DMS 273 (cell line): ENCODE data around the gene TRMT61B.

Source experiments
- DNase-seq: peaks from one replicate; lab custom pipeline; 2025; ENCODE audit not compliant: unreplicated experiment; lab: John Stamatoyannopoulos, UW

The TRMT61B gene

DNA sequence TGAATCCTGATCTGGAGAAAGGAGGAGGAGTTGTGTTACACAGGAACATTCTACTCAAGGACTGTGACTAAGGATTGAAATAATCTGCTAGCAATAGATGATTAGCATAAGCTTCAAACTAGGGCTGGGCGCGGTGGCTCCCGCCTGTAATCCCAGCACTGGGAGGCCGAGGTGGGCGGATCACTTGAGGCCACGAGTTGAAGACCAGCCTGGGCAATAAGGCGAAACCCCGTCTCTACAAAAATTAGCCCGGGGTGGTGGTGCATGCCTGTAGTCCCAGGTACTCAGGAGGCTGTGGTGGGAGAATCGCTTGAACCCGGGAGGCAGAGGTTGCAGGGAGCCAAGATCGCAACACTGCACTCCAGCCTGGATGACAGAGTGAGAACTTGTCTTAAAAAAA lies 1.5 kb downstream of the TRMT61B start:
- DNase-seq: peak; percentile 7

DNA sequence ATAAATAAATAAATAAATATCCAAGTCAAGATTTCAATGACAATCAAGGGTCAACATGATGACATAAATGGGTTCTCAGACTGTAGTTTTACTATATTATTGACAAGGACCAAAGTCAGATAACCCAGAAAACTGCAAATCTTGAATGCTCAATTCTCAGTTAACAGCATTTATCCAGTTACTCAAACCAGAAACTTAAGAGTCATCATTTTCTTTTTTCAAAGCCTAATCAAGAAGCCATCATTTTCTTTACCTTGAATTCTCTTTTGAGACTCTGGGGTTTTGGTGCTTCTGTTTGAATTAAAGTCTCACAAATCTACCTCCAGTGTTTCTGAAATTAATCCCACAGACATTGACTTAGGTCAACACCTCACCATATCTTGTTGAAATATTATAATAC lies 14.1 kb downstream of the TRMT61B start:
- DNase-seq: no peak

DNA sequence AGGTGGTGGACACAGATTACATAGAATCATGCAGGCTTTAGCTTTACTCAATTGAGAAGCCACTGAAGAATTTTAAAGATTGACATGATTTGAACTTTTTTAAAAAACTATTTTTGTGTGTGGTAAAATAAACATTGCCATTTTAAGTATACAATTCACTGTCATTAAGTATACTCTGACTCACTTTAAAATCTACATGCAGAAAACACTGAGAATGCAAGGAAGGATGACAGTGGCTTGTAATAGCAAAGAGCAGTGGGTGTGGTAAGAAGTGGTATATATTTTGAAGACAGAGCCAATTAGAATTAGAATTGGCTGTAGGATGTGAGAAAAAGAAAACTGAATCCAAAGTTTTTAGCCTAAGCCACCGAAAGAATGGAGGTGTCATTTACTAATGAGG lies 14.9 kb downstream of the TRMT61B start:
- DNase-seq: no peak

DNA sequence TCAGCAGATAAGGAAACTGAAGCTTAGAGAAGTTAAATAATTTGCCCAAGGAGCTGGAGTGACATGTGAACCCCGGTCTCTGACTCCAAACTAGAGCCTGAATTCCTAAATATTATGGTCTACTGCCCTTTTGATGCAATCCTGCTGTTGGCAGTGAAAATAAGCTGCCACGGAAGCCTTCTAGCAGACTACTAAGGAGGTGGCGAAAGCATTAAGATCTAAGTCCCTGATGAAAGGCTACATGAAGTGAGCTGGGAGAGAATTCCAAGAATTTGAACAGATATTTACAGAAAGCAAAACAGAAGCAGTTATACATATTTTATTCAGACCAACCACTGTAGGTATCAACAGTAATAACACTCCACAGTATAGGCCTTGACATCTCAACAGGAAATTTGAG lies 28.1 kb downstream of the TRMT61B start:
- DNase-seq: no peak

DNA sequence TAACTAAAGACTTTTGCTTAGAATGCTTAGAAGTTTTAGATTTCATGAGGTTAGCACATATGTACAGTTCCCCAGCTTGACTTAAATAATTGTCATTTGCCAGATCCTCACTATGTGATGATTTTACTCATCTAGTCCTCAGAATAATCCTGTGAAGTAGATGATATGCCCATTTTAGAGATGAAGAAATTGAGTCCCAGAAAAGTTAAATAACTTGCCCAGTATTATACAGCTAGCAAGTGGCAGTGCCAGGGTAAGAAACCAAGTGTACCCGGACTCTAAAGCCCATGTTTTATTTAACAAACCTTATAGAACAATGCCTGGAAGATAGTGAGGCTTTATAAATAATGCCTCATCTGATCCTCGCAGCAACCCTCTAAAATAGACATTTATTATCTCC lies 31.1 kb downstream of the TRMT61B start:
- DNase-seq: no peak

DNA sequence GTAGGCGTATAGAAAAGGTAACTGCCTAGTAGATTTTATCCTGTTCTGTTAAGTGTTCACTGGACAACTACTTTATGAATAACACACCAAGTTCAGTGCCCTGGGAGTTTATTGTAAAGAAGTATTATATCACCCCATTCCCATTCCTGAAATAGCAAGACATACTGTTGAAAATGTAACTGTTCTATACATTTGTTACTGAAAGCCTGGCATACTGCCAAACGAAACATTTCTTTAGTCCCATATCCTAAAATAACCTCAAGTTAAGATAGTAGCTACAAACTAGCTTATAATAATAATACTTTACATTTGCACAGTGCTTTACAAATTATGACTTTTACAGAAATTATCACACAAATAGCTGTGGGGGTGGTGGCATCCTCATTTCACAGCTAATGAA lies 34.3 kb downstream of the TRMT61B start:
- peak; percentile 12 for DNase-seq

DNA sequence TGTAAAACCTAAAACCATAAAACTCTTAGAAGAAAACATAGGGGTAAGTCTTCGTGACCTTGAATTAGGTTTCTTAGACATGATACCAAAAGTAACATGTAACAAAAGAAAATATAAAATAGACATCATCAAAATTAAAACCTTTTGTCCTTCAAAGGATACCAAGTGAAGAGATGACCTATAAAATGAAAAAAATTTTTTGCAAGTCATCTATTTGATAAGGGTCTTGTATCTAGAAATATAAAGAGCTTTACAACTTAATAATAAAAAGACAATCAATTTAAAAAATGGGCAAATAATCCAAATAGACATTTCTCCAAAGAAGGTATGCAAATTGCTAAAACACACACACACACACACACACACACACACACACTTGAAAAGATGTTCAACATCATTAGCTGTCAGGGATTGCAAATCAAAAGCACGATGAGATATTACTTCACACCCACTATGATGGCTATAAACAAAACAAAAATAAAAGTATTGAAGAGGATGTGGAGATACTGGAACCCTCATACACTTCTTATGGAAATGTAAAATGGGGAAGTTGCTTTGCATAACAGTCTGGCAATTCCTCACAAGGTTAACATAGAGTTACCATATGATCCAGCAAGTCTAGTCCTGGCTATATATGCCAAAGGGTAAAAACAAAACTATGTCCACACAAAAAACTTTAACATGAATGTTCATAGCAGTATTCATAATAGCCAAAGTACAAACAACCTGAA lies 36.2 kb downstream of the TRMT61B start:
- no peak for DNase-seq

DNA sequence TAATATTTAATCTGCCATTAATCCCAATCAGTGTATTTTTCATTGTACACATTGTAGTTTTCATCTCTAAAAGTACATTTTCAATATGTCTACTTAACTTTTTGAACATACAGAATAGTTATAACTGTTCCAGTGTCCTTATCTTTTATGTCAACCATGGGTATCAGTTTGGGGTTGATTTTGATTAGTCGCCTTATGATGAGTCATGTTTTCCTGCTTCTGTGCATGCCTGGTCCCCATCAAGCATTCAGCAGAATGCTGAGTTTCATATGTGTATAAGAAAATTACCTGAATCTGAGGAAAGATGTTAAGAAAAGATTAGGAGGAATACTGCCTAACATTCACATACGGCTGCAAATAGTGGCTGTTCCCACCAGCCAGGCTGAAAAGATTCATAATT lies 41.7 kb downstream of the TRMT61B start:
- no peak for DNase-seq

DNA sequence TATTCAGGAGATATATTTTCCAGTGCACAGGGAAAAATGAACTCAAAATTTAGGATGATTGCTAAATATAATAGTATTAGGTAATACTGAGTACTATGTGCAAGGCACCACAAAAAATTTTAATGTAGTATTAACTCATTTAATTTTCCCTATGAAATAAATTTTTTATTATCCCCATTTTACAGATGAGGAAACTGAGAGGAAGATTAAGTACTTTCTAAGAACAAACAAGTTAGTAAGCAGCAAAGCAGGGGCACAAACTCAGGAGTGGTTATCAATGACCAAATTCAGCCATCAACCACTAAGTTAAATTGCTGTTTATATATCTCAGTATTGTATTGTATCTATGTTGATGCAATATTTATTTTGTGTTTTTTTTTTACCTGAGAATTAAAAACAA lies 45.2 kb downstream of the TRMT61B start:
- no peak for DNase-seq

DNA sequence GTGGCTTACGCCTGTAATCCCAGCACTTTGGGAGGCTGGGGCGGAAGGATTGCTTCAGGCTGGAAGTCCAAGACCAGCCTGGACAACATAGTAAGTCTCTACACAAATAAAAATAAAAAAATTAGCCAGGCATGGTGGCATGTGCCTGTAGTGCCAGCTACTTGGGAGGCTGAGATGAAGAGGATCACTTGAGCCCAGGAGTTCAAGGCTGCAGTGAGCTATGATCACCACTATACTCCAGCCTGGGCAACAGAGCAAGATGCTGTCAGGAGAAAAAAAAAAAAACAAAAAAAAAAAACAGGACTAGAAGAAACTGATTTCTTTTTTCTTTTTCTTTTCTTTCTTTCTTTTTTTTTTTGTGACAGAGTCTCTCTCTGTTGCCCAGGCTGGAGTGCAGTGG lies 45.9 kb downstream of the TRMT61B start:
- no peak for DNase-seq

DNA sequence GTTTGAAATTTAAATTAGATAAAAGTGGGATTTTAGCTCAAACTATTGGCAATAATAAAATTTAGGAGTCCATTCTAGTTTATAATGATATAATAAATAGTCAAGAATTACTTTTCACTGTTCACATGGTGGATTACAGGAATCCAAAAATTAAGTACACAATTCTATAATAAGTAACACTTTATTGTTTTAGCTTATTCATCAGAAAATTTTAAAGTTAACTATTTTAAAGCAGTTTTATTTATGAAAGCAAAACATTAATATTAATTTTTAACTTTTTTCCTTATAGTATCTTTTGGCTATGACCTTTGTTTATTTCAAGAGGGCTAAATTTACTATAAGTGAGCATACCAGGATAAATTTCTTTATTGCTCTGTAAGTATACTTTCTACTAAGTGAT lies 48.1 kb downstream of the TRMT61B start:
- no peak for DNase-seq

DNA sequence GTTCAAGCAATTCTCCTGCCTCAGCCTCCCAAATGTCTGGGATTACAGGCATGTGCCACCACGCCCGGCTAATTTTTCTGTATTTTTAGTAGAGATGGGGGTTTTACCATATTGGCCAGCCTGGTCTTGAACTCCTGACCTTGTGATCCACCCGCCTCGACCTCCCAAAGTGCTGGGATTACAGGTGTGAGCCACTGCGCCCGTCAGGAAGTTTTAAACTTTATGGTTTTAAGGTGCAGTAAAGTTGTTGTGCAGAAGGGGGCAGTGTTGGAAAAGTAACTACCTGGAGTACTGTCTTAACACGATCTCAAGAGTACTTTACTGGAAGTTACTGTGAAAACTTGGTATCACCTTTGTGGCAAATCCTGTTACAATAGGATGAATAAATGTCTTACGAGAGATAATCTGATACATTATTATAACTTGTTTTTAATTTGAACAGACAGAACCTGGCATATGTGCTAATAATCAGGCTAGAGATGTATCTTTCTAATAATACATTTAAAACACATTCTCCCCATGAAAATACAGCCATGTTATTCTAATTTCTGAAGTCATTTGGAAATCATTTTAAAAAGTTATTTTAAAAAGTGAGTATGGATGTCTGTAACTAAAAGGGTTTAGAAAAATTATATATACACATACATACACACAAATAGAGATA lies 48.7 kb downstream of the TRMT61B start:
- DNase-seq: peak; percentile 79

DNA sequence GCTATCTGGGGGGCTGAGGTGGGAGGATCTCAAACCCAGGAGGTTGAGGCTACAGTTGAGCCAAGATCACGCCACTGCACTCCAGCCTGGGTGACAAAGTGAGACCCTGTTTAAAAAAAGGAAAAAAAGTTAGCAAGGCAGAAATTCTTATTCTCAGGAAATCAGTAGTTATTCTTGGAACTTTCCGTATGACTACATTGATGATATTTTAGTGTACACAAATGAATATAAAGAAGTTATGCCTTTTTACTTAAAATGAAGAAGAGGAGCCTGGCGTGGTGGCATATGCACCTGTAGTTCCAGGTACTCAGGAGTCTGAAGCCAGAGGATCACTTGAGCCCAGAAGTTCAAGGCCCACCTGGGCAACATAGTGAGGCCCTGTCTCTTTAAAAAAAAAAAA lies 52.1 kb downstream of the TRMT61B start:
- no peak for DNase-seq

DNA sequence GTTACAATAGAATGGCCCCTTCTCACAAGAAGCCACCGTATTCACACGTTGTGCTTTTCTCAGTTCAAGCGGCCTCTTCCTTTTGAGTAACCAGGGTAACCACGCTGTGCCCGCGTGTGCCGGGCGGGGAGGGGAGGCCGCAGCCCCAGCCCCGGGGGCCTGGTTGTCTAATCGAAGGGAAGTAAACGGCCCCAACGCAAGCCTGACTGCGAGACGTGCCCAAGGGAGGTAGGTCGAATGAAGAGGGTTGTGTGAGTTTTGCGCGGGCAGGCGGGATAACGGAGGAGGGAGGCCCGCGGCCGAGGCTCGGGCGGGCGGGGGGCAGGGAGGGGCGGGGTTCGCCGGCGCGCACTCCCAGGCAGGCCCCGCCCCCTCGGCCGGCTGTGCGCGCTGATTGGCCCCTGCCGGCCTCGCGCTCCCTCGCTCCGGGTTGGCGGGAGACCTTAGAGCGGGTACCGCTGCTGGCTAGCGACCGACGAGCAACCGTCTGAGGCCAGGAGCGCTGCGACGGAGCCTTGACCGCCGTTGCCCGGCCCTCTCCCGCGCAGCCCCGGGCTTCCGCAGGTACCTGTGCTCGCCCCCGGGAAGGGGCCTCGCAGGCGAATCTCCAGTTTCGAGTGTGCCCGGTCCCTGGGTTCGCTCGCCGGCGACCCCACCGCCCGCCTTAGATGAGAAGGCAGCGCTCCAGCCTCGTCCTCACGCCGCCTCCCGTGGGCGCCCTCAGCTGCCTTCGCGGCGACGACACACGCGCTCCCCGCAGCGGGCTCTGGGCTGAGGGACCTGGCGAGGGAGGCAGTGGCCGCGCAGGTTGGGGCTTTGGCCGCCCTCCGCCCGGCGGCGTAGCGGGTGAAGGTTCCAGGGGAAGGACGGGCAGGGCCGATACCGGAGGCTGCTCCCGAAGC lies 59.5 kb downstream of the TRMT61B start, which contains the start of gene SPDYA:
TSS of gene SPDYA (plus strand) at position 451 of the 902 bp plus-strand sequence. CDS start 5,181 bp downstream, outside the sequence.
- peak; percentile 93 for DNase-seq

DNA sequence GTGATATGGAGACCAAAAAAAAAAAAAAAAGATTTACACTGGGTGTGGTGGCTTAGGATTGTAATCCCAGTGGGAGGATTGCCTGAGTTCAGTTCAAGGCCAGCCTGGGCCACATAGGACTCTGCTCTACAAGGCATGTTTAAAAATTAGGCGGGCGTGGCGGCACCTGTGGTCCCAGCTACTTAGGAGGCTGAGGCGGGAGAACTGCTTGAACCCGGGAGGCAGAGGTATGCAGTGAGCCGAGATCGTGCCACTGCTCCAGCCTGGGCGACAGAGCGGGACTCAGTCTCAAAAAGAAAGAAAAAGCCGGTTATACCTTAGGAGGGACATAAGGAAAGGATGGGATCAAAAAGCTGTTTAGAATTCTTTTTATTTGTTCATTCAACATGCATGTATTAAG lies 60.2 kb downstream of the TRMT61B start:
- DNase-seq: no peak

DNA sequence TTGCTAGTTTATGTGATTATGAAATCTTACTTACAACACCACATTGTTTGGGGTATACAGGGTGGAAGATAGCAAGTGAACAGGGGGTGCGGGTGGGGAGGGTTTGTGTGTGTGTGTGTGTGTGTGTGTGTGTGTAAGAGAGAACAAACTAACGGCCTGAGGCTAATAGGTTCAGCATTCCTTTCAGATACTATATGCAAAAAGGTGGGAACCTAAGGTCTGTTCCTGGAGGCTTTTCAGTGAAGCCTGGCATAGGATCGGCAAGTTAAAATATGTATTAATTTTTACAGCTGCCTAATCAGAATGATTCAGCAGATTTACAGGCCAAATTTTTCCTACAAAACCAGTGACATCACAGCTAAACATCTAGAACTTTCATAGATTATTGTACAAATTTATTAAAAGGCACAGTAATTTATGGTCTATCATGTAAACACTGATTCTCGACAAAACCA lies 67.1 kb downstream of the TRMT61B start:
- DNase-seq: no peak

DNA sequence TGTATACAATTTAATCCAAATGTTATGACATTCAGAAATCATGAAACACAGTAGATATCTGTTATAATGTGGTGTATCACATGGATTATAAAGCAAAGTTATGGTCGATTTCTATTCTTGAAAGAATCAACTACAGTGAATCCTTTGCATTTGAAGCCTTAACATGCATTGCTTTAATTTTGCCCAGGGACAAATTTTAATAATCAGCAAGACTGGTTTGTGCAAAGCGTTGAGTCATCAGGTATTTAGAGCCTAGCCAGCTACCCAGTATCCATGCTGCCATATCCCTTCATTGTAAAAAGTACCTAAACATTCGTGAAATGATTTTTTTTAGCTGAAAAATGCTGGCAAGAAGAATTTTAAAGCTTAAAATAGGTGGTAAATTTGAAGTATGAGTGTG lies 68.4 kb downstream of the TRMT61B start:
- no peak for DNase-seq
